Suppressor macrophage (primary cell): ENCODE results near the gene MARCHF10.

Experiments
- DNase-seq, 4 experiments: peaks; one replicate each; pipeline ENCODE4 v3.0.0-alpha.2; 2020 to 2022

Gene MARCHF10

GRCh38 chr17:62751060-62751691, 56.9 kb downstream of the MARCHF10 start:
- no peak for DNase-seq

GRCh38 chr17:62750631-62751051, 57.5 kb downstream of the MARCHF10 start:
- DNase-seq, result no peak

GRCh38 chr17:62749926-62750325, 58.2 kb downstream of the MARCHF10 start:
- no peak for DNase-seq

- DNase-seq, result no peak
Observed at GRCh38 chr17:62746941-62747340, 61.2 kb downstream of the MARCHF10 start.

DNA sequence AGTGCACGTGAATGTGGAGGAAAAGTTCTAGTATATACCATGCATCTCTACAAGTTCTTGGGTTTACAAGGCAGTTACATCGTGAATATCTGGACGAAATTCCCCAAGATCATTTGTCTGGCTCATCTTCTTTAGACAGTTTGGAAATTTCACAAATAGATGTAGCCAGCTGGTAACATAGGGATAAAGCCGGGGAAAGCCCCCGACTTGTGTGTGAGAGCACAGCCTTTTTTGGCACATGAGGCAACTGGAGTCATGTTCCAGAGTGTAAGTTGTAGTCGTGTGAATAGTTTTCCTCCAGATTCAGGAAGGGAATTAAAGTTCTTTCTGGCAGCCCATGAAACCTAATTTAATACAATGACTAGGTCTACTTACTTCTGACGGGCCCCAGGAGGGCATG, 62.3 kb downstream of the MARCHF10 start:
- no peak for DNase-seq

- DNase-seq, result no peak
Observed at GRCh38 chr17:62744259-62744658, 63.9 kb downstream of the MARCHF10 start.

GRCh38 chr17:62741290-62741689, 66.8 kb downstream of the MARCHF10 start:
- DNase-seq, result no peak

DNA sequence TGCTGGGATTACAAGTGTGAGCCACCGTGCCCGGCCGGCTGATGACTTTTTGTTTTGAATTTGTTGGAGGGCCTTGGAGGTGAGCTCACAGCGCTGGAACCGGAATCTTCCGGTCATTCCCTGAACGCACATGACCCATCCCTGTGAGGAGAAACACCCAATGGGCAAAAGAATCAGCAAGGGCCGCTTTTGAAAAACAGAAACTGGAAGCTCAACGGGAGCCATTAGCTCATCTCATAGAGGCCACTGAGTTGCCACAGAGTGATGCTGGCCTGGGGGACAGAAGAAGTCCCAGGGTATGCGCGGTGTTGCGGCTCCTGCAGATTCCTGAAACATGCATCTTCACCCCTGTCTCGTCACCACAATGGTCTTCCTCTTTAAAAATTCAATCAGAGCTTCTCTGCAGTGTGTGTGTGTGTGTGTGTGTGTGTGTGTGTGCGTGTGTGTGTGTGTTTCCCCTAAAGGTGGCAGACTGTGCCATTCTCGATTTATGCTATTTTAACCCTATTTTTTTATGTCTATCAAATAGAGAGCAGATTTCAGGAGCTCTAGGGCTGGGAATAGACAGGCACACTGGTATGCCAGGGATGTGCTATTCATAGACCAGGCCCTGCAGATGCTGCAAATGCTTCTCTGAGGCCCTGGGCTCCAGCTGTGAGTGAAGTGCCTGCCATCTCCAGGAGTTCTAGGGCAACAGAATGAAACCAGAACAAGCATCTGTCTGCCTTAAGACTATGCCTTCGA, 68.3 kb downstream of the MARCHF10 start:
- DNase-seq, result no peak

- DNase-seq, result no peak
Observed at GRCh38 chr17:62738281-62738680, 69.8 kb downstream of the MARCHF10 start.

DNA sequence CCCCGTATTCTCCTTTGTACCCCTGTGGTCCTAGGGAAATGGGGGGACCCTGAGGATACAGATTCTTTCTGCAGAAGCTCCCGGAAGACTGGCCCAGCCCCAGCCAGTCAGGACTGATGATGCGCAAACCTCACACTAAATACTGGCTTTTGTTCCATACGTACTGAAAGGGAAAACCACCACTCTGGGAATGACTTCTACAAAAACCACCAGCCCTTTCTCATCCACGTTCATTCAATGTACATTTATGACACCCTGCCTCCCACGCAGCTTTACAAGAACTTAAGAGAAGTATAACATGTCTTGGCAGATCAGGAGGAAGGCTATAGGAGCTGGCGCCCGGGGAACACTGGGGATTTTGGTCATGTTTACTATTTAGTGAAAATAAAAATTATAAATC, 70.6 kb downstream of the MARCHF10 start:
- DNase-seq, result no peak

- no peak for DNase-seq
Observed at GRCh38 chr17:62735044-62735651, 73.0 kb downstream of the MARCHF10 start.

DNA sequence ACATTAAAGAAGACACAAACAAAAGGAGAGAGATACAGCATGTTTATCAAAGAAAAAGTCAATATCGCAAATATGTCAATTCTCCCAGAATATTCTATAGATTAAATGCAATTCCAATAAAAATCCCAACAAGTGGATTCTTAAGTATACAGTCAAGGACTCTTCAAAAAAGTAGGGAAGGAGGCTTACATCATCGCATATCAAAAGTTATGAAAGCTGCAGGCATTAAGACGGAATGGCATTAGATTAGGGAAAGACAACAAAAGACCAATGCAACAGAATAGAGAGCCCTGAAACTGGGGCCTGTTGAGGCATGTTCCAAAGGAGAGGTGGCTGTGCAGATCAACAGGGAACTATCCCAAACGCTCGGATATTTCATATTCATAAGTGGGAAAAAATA, 76.0 kb downstream of the MARCHF10 start:
- no peak for DNase-seq

DNA sequence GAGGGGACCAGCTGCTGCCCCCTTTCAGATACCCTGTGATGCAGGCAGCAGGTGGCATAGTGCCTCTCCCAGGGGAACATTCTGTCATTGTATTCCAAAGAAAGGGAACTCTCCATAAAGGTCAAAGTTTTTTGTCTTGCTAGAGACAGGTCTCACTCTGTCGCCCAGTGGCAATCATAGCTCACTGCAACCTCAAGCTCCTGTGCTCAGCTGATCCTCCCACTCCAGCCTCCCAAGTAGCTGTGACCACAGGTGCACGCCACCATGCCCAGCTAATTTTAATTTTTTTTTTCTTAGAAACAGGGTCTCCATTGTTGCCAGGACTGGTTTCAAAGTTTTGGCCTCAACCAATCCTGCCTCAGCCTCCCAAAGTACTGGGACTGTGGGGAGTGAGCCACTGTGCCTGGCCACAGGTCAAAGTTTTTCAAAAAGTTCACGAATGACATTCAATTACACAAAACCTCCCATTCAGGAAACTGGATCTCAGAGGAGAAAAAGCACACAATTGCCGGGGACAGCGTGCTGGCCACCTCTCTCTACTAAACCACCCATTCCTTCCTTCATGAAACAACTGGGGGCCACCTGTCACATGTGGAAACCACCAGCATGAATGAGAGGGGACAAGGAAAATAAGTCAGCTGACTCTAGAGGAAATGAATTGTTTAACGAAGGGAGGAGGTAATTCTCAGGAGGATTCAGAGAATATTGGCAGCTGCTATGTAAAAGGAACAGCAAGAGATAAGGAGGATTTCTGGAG, 80.0 kb downstream of the MARCHF10 start:
- no peak for DNase-seq

- peak; percentile 49 to 72 (median 64) for DNase-seq
Observed at GRCh38 chr17:62725791-62726249, 82.3 kb downstream of the MARCHF10 start.

DNA sequence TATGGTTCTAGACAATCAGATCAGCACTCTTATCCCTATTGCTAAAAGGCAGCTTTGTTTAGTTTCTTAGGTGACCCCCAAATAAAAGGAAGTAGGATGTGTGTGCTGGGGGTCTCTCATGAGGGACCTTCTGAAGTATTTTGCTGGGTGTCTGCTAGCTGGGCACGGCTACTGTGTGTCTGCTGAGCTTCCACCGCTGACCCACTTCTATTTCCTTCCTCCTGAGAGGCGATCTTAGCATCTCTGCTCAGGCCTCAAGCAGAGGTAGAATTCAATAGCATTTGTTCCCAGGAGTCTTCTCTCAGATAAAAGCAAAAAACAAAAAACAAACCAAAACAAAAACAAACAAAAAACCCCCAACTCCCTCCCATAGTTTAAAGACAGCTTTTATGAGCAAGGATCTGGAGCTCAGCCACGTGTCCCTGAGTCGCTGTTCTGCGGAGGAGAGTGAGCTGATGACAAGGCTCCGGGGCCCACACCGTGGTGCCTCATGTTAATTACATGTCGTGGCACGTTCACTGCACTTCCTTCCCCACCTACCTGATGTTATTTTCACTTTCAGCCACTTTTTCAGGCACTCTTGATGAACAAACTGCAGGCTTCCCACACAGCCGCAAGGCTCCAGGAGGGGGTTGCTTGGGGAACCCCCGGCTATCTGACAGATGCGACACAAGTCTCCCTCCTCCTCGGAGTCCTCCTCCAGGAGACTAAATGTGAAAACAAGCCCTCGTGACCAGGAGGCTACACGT, 83.5 kb downstream of the MARCHF10 start:
- DNase-seq, result peak; percentile 65 to 82 (median 76)

DNA sequence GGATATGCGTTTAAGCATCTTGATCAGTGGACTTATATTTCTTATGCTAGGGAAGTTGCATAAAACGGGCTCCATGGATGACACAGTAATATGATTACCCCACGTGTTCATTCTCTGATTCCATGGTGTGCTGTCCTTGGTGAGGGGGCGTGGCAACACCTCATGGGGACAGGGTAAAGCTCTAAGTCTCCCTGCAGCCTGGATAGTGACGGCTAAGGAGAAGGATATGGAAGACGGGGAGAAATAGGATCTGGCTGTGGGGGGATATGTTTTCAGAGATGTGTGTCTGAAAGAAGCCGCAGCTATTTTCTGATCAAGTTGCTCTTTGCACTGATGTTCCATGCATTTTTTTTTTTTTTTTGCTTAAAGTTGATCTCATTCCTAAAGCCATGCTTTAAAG, 84.3 kb downstream of the MARCHF10 start:
- DNase-seq, result no peak

DNA sequence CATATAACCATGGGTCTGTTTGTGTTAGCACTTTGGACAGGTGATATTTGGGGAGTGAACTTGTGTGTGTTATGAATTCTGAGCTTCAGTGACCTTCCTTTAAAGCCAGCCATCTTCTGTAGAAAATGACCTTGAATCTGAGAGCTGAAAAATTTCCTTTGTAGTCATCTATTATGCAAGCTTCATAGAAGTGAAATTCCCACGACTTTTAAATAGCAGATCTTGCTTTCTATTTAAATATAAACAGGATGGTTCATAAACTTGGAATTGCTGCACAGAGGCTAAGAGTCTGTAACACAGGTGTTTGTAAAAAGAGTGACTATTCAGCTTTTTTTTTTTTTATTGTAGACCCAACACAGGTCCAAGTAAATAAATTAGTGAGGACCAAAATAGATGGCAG, 85.5 kb downstream of the MARCHF10 start:
- DNase-seq, result no peak

DNA sequence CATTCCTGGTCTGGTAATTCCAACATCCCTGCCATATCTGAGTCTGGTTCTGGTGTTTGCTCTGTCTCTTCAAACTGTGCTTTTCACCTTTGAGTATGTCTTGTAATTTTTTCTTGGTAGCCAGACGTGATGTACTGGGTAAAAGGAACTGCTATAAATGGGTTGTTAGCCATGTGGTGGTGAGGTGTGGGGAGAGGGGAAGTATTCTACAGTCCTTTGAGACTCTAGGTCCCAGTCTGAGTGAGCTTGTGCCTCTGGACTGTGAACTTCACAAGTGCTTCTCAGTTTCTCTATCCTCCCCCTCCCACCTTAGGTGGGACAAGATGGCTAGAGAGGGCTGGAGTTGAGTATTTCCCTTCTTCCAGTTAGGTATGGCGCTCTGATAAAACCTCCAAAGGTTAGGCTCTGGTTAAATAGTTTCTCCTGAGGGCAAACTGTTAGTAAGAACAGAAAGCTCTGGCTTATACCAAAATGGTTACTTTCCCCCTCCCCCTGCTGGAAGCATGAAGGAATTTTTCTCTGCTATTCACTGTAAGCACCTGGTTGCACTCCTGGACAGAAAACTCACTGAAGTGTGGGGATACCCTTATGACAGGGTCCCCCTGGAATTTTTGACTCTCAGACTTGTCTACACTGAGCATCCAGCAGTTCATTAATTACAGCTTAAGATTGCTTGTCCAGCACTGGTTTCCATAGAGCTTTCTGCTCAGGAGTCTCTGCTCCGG, 87.8 kb downstream of the MARCHF10 start:
- DNase-seq, result peak in 3 of 4 experiments; percentile 33 to 46 (median 44)

DNA sequence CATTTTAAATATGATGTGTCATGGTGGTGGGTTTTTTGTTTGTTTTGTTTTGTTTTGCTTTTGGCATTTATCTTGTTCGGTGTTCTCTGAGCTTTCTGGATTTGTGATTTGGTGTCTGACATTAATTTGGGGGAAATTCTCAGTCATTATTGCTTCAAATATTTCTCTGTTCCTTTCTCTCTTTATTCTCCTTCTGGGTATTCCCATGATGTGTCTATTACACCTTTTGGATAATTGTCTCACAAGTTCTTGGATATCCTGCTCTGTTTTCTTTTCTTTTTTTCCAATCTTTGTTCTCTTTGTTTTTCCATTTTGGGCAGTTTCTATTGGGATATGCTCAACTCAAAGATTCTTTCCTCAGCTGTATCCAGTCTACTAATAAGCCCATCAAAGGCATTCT, 88.5 kb downstream of the MARCHF10 start:
- no peak for DNase-seq

DNA sequence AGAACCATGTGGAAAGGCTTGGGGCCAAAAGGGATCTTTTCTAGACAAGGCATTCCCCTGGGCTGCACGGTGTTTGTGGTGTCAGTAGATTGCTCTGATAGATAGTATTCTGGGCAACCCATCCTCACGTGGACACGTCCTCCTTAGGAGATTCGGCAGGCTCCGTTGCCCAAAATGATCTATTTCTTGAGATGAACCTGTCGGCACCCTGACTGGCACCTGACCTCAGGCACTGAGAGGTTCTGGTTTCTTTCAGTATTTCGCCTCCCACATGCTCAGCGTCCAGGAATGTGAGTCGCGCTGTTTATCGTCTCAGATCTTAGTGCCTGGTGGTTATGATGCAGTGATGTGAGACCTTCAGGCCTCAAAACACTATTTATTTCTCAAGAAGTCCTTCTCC, 89.7 kb downstream of the MARCHF10 start:
- no peak for DNase-seq

DNA sequence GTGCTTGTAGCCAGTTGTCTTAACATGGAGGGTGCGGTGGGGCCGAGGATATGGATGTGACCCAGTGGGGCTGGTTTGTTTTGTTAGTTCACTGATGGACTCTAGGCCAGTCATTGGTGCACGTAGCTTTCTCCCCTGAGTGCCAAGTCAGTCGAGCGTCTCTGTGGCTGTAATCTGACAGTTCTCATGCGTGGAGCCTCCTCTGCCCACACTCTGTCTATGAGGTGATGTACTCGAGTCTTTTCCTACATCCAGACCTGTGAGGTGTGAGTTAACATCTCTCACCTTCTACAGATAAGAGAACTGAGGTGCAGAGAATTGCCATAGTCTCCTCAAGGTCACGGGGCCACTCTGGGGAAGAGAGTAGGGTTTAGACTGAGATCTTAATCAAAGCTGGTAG, 90.2 kb downstream of the MARCHF10 start:
- no peak for DNase-seq

- no peak for DNase-seq
Observed at GRCh38 chr17:62717589-62717855, 90.6 kb downstream of the MARCHF10 start.
